Cardiac septum (tissue), 1 donor: Measurements from ENCODE around the gene NCF4. TPM values are rescaled to one million over a fixed set of nuclear protein-coding genes. Genes with fewer than 3 reads are reported as not detected.
A peak's percentile ranks its signal among the peaks of the same experiment; 100 is the strongest.

Source experiments
- DNase-seq: peaks from one replicate; pipeline ENCODE4 v3.0.0-alpha.2; 2020; ENCODE audit warnings: low spot score
- intact Hi-C: fragments of 100-400 bp; cut with DNase I; formaldehyde crosslinking; loops from one replicate; pipeline ENCODE4 v1.14.0; 2022
- long read RNA-seq: library from polyadenylated mRNA; unstranded; transcript quantifications from one replicate; pipeline ENCODE4 v2.0.0, GENCODE V29; 2021
- total RNA-seq: library from RNA; stranded (reverse); fragmentation: NEBNext Ultra II Directional; extraction: Animal tissue kit (Norgen Biotek cat#: 25700); gene quantifications from one replicate; pipeline ENCODE4 v1.2.1, GENCODE V29; 2021
- donor health status: DM: no; HTN: no; CAD: no.

Gene NCF4
- total RNA-seq: 6.1 TPM
- long read RNA-seq, partial matches to known transcripts: 2 of 6 reads
- long read RNA-seq, other reads (novel, unspliced or antisense): 0 of 6 reads

- intact Hi-C loops: no loop called here
- peak; percentile 94 for DNase-seq
Observed at GRCh38 chr22:36860821-36861659, at the start of gene NCF4. TSS of gene NCF4 (plus strand) at chr22:36861006. CDS start at chr22:36861172, 166 bp downstream.

- intact Hi-C loops: no loop called here
- no peak for DNase-seq
Observed at GRCh38 chr22:36811094-36811800, 49.6 kb upstream of the NCF4 start.

GRCh38 chr22:36814801-36815200 lies 46.0 kb upstream of the NCF4 start:
- intact Hi-C loops: no loop called here
- DNase-seq: no peak

GRCh38 chr22:36815558-36816338 lies 45.1 kb upstream of the NCF4 start:
- intact Hi-C loops: no loop called here
- no peak for DNase-seq

GRCh38 chr22:36816339-36816635 lies 44.5 kb upstream of the NCF4 start:
- no peak for DNase-seq
- intact Hi-C loops: no loop called here

GRCh38 chr22:36816636-36817524 lies 43.9 kb upstream of the NCF4 start, which contains the start of gene PVALB:
TSS of gene PVALB (minus strand) at chr22:36817035. CDS start at chr22:36817005, 30 bp downstream.
- intact Hi-C loops: no loop called here
- no peak for DNase-seq

GRCh38 chr22:36817525-36817848 lies 43.3 kb upstream of the NCF4 start:
- intact Hi-C loops: no loop called here
- DNase-seq: no peak

- DNase-seq: no peak
- intact Hi-C loops: no loop called here
Observed at GRCh38 chr22:36818010-36818642, 42.7 kb upstream of the NCF4 start.

GRCh38 chr22:36819112-36819511 lies 41.7 kb upstream of the NCF4 start:
- intact Hi-C loops: no loop called here
- DNase-seq: no peak

- intact Hi-C loops: no loop called here
- no peak for DNase-seq
Observed at GRCh38 chr22:36822581-36822980, 38.2 kb upstream of the NCF4 start.

GRCh38 chr22:36823186-36823839 lies 37.5 kb upstream of the NCF4 start:
- intact Hi-C loops: no loop called here
- no peak for DNase-seq

- DNase-seq: no peak
- intact Hi-C loops: no loop called here
Observed at GRCh38 chr22:36824655-36825054, 36.2 kb upstream of the NCF4 start.

GRCh38 chr22:36826262-36826661 lies 34.5 kb upstream of the NCF4 start:
- peak; percentile 10 for DNase-seq
- intact Hi-C loops: no loop called here

- peak; percentile 46 for DNase-seq
- intact Hi-C loops: no loop called here
Observed at GRCh38 chr22:36828815-36829214, 32.0 kb upstream of the NCF4 start.

- peak; percentile 50 for DNase-seq
Observed at GRCh38 chr22:36829370-36830002, 31.3 kb upstream of the NCF4 start.

GRCh38 chr22:36830601-36831000 lies 30.2 kb upstream of the NCF4 start:
- no peak for DNase-seq
- intact Hi-C loops: no loop called here

More at GRCh38 chr22:36829370-36830002, 31.3 kb upstream of the NCF4 start:
- intact Hi-C loops: no loop called here

GRCh38 chr22:36831206-36831605 lies 29.6 kb upstream of the NCF4 start:
- intact Hi-C loops: no loop called here
- peak; percentile 1 for DNase-seq

- intact Hi-C loops: no loop called here
- peak; percentile 12 for DNase-seq
Observed at GRCh38 chr22:36831717-36832116, 29.1 kb upstream of the NCF4 start.
